Caco-2 (cell line): ENCODE results near the gene FBXW2. TPM values are rescaled to one million over a fixed set of nuclear protein-coding genes. Genes with fewer than 3 reads are reported as not detected.

ENCODE experiments used
- BruUV-seq: library from RNA; stranded (reverse); fragments of 400-500 nt; replicated peaks from 2 replicates; lab custom pipeline; 2021; lab: Mats Ljungman, UMichigan
- CTCF ChIA-PET: fragments of 300-600 bp; sonication (Branson Sonifier 250); formaldehyde crosslinking; loops from one replicate; lab custom pipeline; 2022; ENCODE audit warnings: antibody characterized with exemption; lab: Charles Lee
- POLR2A ChIA-PET: fragments of 300-600 bp; sonication (Branson Sonifier 250); formaldehyde crosslinking; loops from one replicate; lab custom pipeline; 2022; ENCODE audit warnings: antibody characterized with exemption; lab: Charles Lee
- DNase-seq, 2 experiments: peaks; one replicate each; pipeline versions ENCODE4 v3.0.0 to v3.0.0-alpha.2; 2020 to 2022
- H3K27me3 ChIP-seq: replicated peaks from 2 replicates; pipeline ENCODE4 v1.6.0; 2011; ENCODE audit warnings: low read length; ENCODE audit not compliant: control insufficient read depth, insufficient read depth
- H3K36me3 ChIP-seq: 2 replicates; pipeline ENCODE4 v1.5.1; 2011; ENCODE audit warnings: low read length; ENCODE audit not compliant: control insufficient read depth, insufficient read depth
- H3K4me1 ChIP-seq: fragments of 250-450 bp; sonication (Bioruptor Pico); 2 replicates; pipeline ENCODE4 v1.5.1; 2020; ENCODE audit warnings: mild to moderate bottlenecking
- H3K4me3 ChIP-seq: 2 replicates; pipeline ENCODE4 v1.5.1; 2011; ENCODE audit warnings: low read depth, mild to moderate bottlenecking, control low read depth, low read length
- H3K9me3 ChIP-seq: fragments of 250-450 bp; sonication (Bioruptor Pico); 2 replicates; pipeline ENCODE4 v1.5.1; 2020; ENCODE audit warnings: mild to moderate bottlenecking, moderate library complexity
- H3K27ac Mint-ChIP-seq: one replicate; pipeline ENCODE4 v1.8.0; 2022; ENCODE audit warnings: mixed read lengths; ENCODE audit not compliant: unreplicated experiment
- H3K27me3 Mint-ChIP-seq: one replicate; pipeline ENCODE4 v1.8.0; 2022; ENCODE audit warnings: mixed read lengths; ENCODE audit not compliant: insufficient read depth, unreplicated experiment
- H3K36me3 Mint-ChIP-seq: one replicate; pipeline ENCODE4 v1.8.0; 2022; ENCODE audit warnings: mild to moderate bottlenecking, mixed read lengths; ENCODE audit not compliant: insufficient read depth, unreplicated experiment
- H3K4me1 Mint-ChIP-seq: one replicate; pipeline ENCODE4 v1.8.0; 2022; ENCODE audit warnings: low read depth, mixed read lengths; ENCODE audit not compliant: unreplicated experiment
- H3K4me3 Mint-ChIP-seq: one replicate; pipeline ENCODE4 v1.8.0; 2022; ENCODE audit warnings: mild to moderate bottlenecking, moderate library complexity, mixed read lengths; ENCODE audit not compliant: unreplicated experiment
- H3K9me3 Mint-ChIP-seq: one replicate; pipeline ENCODE4 v1.8.0; 2022; ENCODE audit warnings: mixed read lengths; ENCODE audit not compliant: unreplicated experiment
- CTCF ChIP-seq, 2 experiments: fragments of 200-600 bp in 1 of 2; IDR thresholded peaks; 1 replicate in 1 of 2; 2 replicates in 1 of 2; pipeline versions ENCODE4 v1.5.1 to v1.8.0; 2011 to 2022; ENCODE audit warnings: antibody characterized with exemption in 1 of 2, control low read depth in 1 of 2, inconsistent platforms in 1 of 2, low read depth in 1 of 2, low read length in 1 of 2, mild to moderate bottlenecking in 1 of 2, moderate library complexity in 1 of 2; ENCODE audit not compliant: insufficient read depth in 1 of 2, severe bottlenecking in 1 of 2, unreplicated experiment in 1 of 2
- intact Hi-C: fragments of 100-400 bp; cut with micrococcal nuclease; formaldehyde crosslinking; loops from one replicate; pipeline ENCODE4 v1.10.0; 2022; ENCODE audit not compliant: unreplicated experiment
- total RNA-seq: library from RNA; stranded (reverse); gene quantifications from 2 replicates; pipeline ENCODE4 v1.2.3, GENCODE V29; 2022

FBXW2 gene
- total RNA-seq, 1 experiment from 2014 or later, result 74.3 TPM

- no peak for TF ChIP-seq CTCF (IDR thresholded peaks at IDR 0.05; ENCODE audit: insufficient read depth in 1 of 2, low read depth in 1 of 2, low read length in 1 of 2, severe bottlenecking in 1 of 2, unreplicated experiment in 1 of 2)
- Mint-ChIP-seq H3K9me3 (no peaks in the 10 kb centered on the region), H3K27ac (peak overlapping the region; percentile 61), H3K4me3 (peak overlapping the region; percentile 85), H3K27me3 (no peaks in the 10 kb centered on the region), H3K36me3 (peaks cover 6% of the 10 kb centered on the region), H3K4me1 (no peaks in the 10 kb centered on the region)
- H3K27me3 ChIP-seq, result no peaks in the 10 kb centered on the region
- H3K9me3 ChIP-seq, result no peaks in the 10 kb centered on the region
- H3K4me3 ChIP-seq, result peak overlapping the region; percentile 67
- H3K36me3 ChIP-seq, result no peaks in the 10 kb centered on the region
- ChIA-PET CTCF (interaction anchor here (1.4 kb wide), 1 partner anchor 94 kb away, joined by 4 read pairs; no protein-coding TSS in a partner anchor), POLR2A (no interaction called here)
- intact Hi-C loops, result loop anchor here (2.0 kb wide), 2 partner anchors 17 to 95 kb away; no protein-coding TSS in a partner anchor
- peak in 1 of 2 experiments; percentile 19 for DNase-seq
- H3K4me1 ChIP-seq, result peaks cover 19% of the 10 kb centered on the region
- BruUV-seq, result no TSS peak
Measured at GRCh38 chr9:120713257-120714087, 79.7 kb downstream of the FBXW2 start.

GRCh38 chr9:120712539-120713031, 80.6 kb downstream of the FBXW2 start:
- H3K4me3 Mint-ChIP-seq, result peak overlapping the region; percentile 85
- Histone ChIP-seq H3K27me3 (no peaks in the 10 kb centered on the region), H3K36me3 (no peaks in the 10 kb centered on the region), H3K4me3 (peak overlapping the region; percentile 67; the same call in 1 of the 2 replicates), H3K9me3 (no peaks in the 10 kb centered on the region), H3K4me1 (peaks cover 19% of the 10 kb centered on the region)
- H3K9me3 Mint-ChIP-seq, result no peaks in the 10 kb centered on the region
- peaks cover 6% of the 10 kb centered on the region for H3K36me3 Mint-ChIP-seq
- H3K27ac Mint-ChIP-seq, result no peak overlapping the region
- ChIA-PET POLR2A (no interaction called here), CTCF (interaction anchor here (1.4 kb wide), 1 partner anchor 93 kb away, joined by 4 read pairs; no protein-coding TSS in a partner anchor)
- BruUV-seq, result TSS peak; percentile 47
- no peaks in the 10 kb centered on the region for H3K27me3 Mint-ChIP-seq
- no peak for TF ChIP-seq CTCF (IDR thresholded peaks at IDR 0.05; ENCODE audit: insufficient read depth in 1 of 2, low read depth in 1 of 2, low read length in 1 of 2, severe bottlenecking in 1 of 2, unreplicated experiment in 1 of 2)
- intact Hi-C loops, result no loop called here
- DNase-seq, result no peak
- H3K4me1 Mint-ChIP-seq, result no peaks in the 10 kb centered on the region

GRCh38 chr9:120711841-120712538, 81.2 kb downstream of the FBXW2 start:
- Mint-ChIP-seq H3K27me3 (no peaks in the 10 kb centered on the region), H3K9me3 (no peaks in the 10 kb centered on the region), H3K36me3 (peaks cover 6% of the 10 kb centered on the region), H3K4me3 (no peak overlapping the region), H3K4me1 (no peaks in the 10 kb centered on the region), H3K27ac (no peak overlapping the region)
- Histone ChIP-seq H3K36me3 (no peaks in the 10 kb centered on the region), H3K4me1 (peaks cover 19% of the 10 kb centered on the region), H3K4me3 (no peak overlapping the region), H3K27me3 (no peaks in the 10 kb centered on the region), H3K9me3 (no peaks in the 10 kb centered on the region)
- TF ChIP-seq CTCF (IDR thresholded peaks at IDR 0.05; ENCODE audit: insufficient read depth in 1 of 2, low read depth in 1 of 2, low read length in 1 of 2, severe bottlenecking in 1 of 2, unreplicated experiment in 1 of 2), result no peak
- BruUV-seq, result no TSS peak
- POLR2A ChIA-PET, result no interaction called here
- DNase-seq, result no peak
- intact Hi-C loops, result no loop called here
- CTCF ChIA-PET, result interaction anchor here (1.4 kb wide), 1 partner anchor 92 kb away, joined by 4 read pairs; no protein-coding TSS in a partner anchor
